ENCODE measurements around the gene VARS2.

DNA sequence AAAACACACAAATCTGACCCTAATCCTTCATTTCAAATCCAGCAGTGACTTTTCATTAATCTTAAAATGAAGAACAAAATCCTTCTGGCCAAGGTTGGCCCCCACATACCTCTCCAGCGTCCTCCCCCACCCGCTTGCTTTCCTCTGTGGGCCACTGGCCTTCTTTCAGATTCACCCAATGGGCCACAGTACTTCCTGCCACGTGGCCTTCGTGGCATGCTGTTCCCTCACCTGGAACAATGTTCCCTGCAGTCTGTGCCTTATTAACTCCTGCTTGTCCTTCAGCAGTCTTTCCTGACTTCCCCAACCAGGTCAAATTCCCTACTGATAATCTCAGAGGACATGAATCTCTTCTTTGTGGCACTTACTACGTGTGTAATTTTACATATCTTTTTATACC, 11.3 kb upstream of the VARS2 start:
- TF ChIP-seq, protein P1, sequence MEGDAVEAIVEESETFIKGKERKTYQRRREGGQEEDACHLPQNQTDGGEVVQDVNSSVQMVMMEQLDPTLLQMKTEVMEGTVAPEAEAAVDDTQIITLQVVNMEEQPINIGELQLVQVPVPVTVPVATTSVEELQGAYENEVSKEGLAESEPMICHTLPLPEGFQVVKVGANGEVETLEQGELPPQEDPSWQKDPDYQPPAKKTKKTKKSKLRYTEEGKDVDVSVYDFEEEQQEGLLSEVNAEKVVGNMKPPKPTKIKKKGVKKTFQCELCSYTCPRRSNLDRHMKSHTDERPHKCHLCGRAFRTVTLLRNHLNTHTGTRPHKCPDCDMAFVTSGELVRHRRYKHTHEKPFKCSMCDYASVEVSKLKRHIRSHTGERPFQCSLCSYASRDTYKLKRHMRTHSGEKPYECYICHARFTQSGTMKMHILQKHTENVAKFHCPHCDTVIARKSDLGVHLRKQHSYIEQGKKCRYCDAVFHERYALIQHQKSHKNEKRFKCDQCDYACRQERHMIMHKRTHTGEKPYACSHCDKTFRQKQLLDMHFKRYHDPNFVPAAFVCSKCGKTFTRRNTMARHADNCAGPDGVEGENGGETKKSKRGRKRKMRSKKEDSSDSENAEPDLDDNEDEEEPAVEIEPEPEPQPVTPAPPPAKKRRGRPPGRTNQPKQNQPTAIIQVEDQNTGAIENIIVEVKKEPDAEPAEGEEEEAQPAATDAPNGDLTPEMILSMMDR (conservative IDR thresholded peaks at IDR 0.05 in 1 of 2, IDR thresholded peaks at IDR 0.05 in 1 of 2; ENCODE audit: extremely low read depth in 1 of 2, insufficient read depth in 1 of 2, low read depth in 1 of 2, low read length in 2 of 2): no peak
- TF ChIP-seq EZH2 (IDR thresholded peaks at IDR 0.05; ENCODE audit: borderline replicate concordance, low read length): no peak
